Fibroblast of the aortic adventitia (primary cell): ENCODE results near the gene SLC2A9. TPM values are rescaled to one million over a fixed set of nuclear protein-coding genes. Genes with fewer than 3 reads are reported as not detected.
"Not testable (repeated sequence)": the region's sequence is repeated elsewhere in the genome, so short reads cannot be mapped to it uniquely, and the experiment has no call there.

Experiments
- DNase-seq: peaks from one replicate; pipeline ENCODE4 v3.0.0-alpha.2; 2010; ENCODE audit warnings: low read depth
- H3K4me3 ChIP-seq: 2 replicates; pipeline ENCODE4 v1.5.1; 2011; ENCODE audit warnings: low read depth, mild to moderate bottlenecking, control low read depth, low read length, moderate library complexity
- total RNA-seq: library from RNA; depleted of rRNA; stranded (reverse); fragments of >200 nt; gene quantifications from 2 replicates; pipeline ENCODE4 v1.2.3, GENCODE V29; 2012; ENCODE audit warnings: low replicate concordance
- TF ChIP-seq, protein P1 (sequence below): IDR thresholded peaks from 2 replicates; pipeline ENCODE4 v1.5.1; 2011; ENCODE audit warnings: mild to moderate bottlenecking, low read length, control low read depth, inconsistent platforms; ENCODE audit not compliant: insufficient read depth

SLC2A9 gene
- total RNA-seq, 1 donor, result 0.90 TPM

- DNase-seq, result no peak
- H3K4me3 ChIP-seq, result no peak overlapping the region
- TF ChIP-seq, protein P1, sequence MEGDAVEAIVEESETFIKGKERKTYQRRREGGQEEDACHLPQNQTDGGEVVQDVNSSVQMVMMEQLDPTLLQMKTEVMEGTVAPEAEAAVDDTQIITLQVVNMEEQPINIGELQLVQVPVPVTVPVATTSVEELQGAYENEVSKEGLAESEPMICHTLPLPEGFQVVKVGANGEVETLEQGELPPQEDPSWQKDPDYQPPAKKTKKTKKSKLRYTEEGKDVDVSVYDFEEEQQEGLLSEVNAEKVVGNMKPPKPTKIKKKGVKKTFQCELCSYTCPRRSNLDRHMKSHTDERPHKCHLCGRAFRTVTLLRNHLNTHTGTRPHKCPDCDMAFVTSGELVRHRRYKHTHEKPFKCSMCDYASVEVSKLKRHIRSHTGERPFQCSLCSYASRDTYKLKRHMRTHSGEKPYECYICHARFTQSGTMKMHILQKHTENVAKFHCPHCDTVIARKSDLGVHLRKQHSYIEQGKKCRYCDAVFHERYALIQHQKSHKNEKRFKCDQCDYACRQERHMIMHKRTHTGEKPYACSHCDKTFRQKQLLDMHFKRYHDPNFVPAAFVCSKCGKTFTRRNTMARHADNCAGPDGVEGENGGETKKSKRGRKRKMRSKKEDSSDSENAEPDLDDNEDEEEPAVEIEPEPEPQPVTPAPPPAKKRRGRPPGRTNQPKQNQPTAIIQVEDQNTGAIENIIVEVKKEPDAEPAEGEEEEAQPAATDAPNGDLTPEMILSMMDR, result no peak
These were observed 31.2 kb downstream of the SLC2A9 start for GRCh38 chr4:9989918-9990635.

DNA sequence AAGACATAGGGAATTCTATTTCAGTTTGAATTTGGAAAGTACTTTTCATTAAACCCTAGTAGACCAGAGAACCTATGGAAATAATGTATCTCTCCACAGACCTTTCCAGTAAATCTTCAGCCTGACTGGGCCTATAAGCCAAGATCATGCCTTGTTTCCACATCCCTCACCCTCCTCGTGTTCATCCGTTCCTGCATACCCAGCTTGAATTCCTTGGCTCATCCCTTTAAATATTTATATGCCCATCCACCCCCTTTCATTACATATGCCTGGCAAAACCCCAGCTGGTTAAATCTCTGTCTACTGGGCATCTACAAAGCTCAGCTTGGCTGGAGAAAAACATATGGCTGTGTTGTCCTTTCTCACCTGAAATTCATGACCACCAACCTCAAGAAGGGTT, 32.4 kb downstream of the SLC2A9 start:
- TF ChIP-seq, protein P1, result no peak
- no peak overlapping the region for H3K4me3 ChIP-seq
- no peak for DNase-seq

DNA sequence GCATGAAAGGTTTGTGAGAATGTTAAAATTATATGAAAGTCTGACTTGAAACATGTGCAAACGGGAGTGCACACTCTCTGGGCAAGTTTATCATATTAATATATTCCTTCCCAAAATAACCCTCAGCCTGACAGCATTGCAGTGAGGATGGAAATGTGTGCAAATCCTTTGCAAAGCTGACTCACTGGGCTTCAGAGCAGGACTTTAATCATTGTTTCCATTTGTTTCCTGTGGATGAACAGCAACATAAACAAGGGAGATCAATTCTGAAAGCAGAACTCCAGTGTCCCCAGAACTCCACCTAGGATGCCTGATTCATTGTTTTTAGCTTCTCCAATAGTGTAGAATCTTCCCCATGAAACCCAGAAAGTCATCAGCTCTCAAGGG, 32.9 kb downstream of the SLC2A9 start:
- H3K4me3 ChIP-seq, result no peak overlapping the region
- no peak for DNase-seq
- TF ChIP-seq, protein P1, result no peak

DNA sequence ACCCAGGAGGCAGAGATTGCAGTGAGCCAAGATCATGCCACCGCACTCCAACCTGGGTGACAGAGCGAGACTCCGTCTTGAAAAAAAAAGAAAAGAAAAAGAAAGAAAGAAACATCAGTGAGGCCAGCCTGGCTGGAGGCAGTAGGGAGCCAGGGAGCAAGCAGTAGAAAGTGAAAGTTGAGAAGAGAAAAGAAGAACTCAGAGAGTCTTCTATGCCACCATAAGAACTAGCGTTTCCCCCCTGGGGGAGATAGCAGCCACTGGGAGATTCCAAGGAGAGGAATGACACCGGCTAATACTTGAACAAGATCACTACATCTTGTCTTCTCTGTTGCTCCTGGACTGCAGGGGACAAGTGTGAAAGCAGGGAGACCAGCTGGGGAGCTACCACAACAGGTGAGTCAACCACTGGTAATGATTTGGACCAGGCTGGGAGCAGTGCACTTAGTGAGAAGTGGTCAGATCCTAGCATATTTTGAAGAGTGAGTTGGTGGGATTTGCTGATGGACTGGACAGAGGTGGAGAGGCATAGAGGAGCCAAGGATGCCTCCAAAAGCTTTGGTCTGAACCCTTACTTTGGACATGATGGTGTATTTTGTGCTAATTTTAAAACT, 33.4 kb downstream of the SLC2A9 start:
- no peak for DNase-seq
- no peak overlapping the region for H3K4me3 ChIP-seq

DNA sequence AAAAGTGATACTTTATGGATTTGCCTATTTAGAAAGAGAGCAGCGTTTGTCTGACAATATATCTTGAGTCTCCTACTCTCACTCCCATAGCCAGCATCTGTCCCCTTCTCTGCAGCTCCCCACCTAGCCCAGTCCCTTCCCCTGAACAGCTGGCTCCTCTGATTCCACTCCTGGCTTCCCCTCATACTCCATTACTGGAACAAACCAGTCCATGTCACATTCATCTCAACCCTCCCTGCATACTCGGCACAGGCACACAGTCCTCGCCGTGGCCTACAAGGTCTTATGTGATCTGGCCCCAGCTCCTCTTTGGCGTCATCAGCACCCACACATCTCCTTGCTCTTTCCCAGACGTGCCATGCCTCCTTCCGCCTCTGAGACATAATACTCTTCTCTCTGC, 36.7 kb downstream of the SLC2A9 start:
- DNase-seq, result no peak
- no peak overlapping the region for H3K4me3 ChIP-seq
- TF ChIP-seq, protein P1, result no peak

More for the DNA sequence above, 33.4 kb downstream of the SLC2A9 start:
- TF ChIP-seq, protein P1, result no peak

DNA sequence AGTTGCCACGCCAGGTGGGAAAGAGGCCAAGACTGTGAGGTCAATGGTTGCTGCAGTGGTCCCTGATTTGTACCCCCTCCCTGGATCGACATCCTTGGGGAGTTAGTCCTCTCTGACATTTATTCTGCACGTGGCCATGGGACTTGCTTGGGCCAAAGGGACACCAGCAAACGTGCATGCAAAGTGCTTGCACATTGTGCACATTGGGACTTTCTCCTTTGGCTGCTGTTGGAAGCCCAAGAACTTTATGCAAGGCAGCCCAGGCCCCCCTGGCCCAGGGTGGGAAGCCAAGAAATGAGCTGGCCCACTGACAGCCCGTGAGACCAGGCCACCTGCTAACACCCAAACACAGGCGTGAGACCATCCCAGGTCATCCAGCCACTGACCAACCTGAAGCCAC, 38.1 kb downstream of the SLC2A9 start:
- DNase-seq, result no peak
- H3K4me3 ChIP-seq, result no peak overlapping the region
- TF ChIP-seq, protein P1, result no peak

DNA sequence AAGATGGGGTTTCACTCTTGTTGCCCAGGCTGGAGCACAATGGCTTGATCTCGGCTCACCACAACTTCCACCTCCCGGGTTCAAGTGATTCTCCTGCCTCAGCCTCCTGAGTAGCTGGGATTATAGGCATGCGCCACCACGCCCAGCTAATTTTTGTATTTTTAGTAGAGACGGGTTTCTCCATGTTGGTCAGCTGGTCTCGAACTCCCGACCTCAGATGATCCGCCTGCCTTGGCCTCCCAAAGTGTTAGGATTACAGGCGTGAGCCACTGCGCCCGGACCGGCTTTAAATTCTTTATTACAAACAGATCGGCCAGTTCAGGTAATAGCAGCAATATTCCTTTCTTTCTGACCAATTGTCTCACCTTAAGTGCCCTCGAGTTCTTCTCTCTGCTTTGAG, 39.4 kb downstream of the SLC2A9 start:
- DNase-seq, H3K4me3 ChIP-seq: not testable (repeated sequence)
